Testis (tissue), 2 donors: ENCODE data around the gene CPZ.

ENCODE experiments used
- POLR2A ChIP-seq: fragments of 450-650 bp; IDR thresholded peaks from one replicate; pipeline ENCODE4 v1.6.1; 2017; ENCODE audit warnings: antibody characterized with exemption, mild to moderate bottlenecking, moderate library complexity
- TF ChIP-seq, protein P1 (sequence below), 3 experiments: fragments of 450-650 bp in 2 of 3; fragments of 200-600 bp in 1 of 3; sonication (generic) in 1 of 3; IDR thresholded peaks; one replicate each; pipeline ENCODE4 v1.5.1; 2016 to 2019; ENCODE audit warnings: antibody characterized with exemption in 3 of 3, mild to moderate bottlenecking in 2 of 3, moderate library complexity in 1 of 3

- TF ChIP-seq, protein P1, sequence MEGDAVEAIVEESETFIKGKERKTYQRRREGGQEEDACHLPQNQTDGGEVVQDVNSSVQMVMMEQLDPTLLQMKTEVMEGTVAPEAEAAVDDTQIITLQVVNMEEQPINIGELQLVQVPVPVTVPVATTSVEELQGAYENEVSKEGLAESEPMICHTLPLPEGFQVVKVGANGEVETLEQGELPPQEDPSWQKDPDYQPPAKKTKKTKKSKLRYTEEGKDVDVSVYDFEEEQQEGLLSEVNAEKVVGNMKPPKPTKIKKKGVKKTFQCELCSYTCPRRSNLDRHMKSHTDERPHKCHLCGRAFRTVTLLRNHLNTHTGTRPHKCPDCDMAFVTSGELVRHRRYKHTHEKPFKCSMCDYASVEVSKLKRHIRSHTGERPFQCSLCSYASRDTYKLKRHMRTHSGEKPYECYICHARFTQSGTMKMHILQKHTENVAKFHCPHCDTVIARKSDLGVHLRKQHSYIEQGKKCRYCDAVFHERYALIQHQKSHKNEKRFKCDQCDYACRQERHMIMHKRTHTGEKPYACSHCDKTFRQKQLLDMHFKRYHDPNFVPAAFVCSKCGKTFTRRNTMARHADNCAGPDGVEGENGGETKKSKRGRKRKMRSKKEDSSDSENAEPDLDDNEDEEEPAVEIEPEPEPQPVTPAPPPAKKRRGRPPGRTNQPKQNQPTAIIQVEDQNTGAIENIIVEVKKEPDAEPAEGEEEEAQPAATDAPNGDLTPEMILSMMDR (IDR thresholded peaks at IDR 0.05): no peak
- no peak for TF ChIP-seq POLR2A
These were observed 7.4 kb upstream of the CPZ start for GRCh38 chr4:8585186-8585585.
